Measurements from ENCODE around the gene BCO2.

GRCh38 chr11:112222303-112222702 is 47.0 kb downstream of the BCO2 start:
- TF ChIP-seq POLR2A (IDR thresholded peaks at IDR 0.05) (no peak), CTCF (IDR thresholded peaks at IDR 0.05) (no peak), POLR2AphosphoS5 (IDR thresholded peaks at IDR 0.05) (no peak)

Measured in prostate gland (tissue), 2 donors.